K562 (cell line): ENCODE results near the gene SPATA16. TPM values are rescaled to one million over a fixed set of nuclear protein-coding genes. Genes with fewer than 3 reads are reported as not detected.

Experiments
- ATAC-seq: fragments of 200-7000 bp; cut with Tn5 transposase; 3 replicates; pipeline ENCODE4 v1.9.1; 2020; ENCODE audit warnings: moderate library complexity
- BruUV-seq: library from RNA; stranded (reverse); fragments of 400-500 nt; replicated peaks from 2 replicates; lab custom pipeline; 2021; lab: Mats Ljungman, UMichigan
- CTCF ChIA-PET: fragments of 300-600 bp; formaldehyde crosslinking; extraction: SDS; loops from one replicate; lab custom pipeline; 2021; ENCODE audit warnings: low intra/inter-chr PET ratio; lab: Yijun Ruan, JAX
- POLR2A ChIA-PET: fragments of 300-600, 350-650 bp; sonication (Branson Sonifier 250); formaldehyde crosslinking; extraction: SDS; loops from one replicate; lab custom pipeline; 2021; ENCODE audit warnings: antibody characterized with exemption, inconsistent platforms; lab: Yijun Ruan, JAX
- DNase-seq, 4 experiments: peaks; one replicate each; pipeline versions ENCODE4 v3.0.0 to v3.0.0-alpha.2; 2011 to 2018; ENCODE audit warnings: low spot score in 3 of 4, mixed read lengths in 3 of 4; ENCODE audit errors: extremely low read depth in 1 of 4
- FAIRE-seq: peaks from 2 replicates; lab custom pipeline; 2011; peaks lifted over from hg19 to GRCh38; lab: Jason Lieb, UNC
- H2AFZ ChIP-seq: 2 replicates; pipeline ENCODE4 v1.6.0; 2011; ENCODE audit warnings: low read depth, low read length, control low read depth, inconsistent platforms
- H3K27ac ChIP-seq: fragments of 200-600 bp; 3 replicates; pipeline ENCODE4 v1.8.0; 2011; ENCODE audit warnings: low read depth, mild to moderate bottlenecking, control low read depth, inconsistent platforms, low read length, moderate library complexity, mixed read lengths; ENCODE audit errors: extremely low read depth
- H3K27me3 ChIP-seq, 2 experiments: fragments of 300-600 bp in 1 of 2; 2 replicates in 1 of 2; 3 replicates in 1 of 2; pipeline versions ENCODE4 v1.6.0 to v1.8.0; 2011; ENCODE audit warnings: inconsistent platforms in 2 of 2, low read length in 2 of 2, mild to moderate bottlenecking in 1 of 2, mixed read lengths in 1 of 2, moderate library complexity in 1 of 2; ENCODE audit not compliant: control insufficient read depth in 2 of 2, insufficient read depth in 2 of 2
- H3K36me3 ChIP-seq: fragments of 300-600 bp; 3 replicates; pipeline ENCODE4 v1.8.0; 2011; ENCODE audit warnings: mild to moderate bottlenecking, low read length, inconsistent platforms; ENCODE audit not compliant: control insufficient read depth, insufficient read depth
- H3K4me1 ChIP-seq, 2 experiments: fragments of 200-600 bp in 1 of 2; replicated peaks in 1 of 2; 2 replicates in 1 of 2; 3 replicates in 1 of 2; pipeline versions ENCODE4 v1.5.1 to v1.8.0; 2011; ENCODE audit warnings: inconsistent platforms in 2 of 2, low read length in 2 of 2, mild to moderate bottlenecking in 1 of 2, mixed read lengths in 1 of 2, moderate library complexity in 1 of 2; ENCODE audit not compliant: control insufficient read depth in 2 of 2, insufficient read depth in 2 of 2
- H3K4me2 ChIP-seq: 2 replicates; pipeline ENCODE4 v1.6.1; 2011; ENCODE audit warnings: low read length, control low read depth, inconsistent platforms, mixed read lengths; ENCODE audit not compliant: insufficient read depth
- H3K4me3 ChIP-seq: fragments of 200-600 bp; sonication (generic), shearing (Covaris generic); 2 replicates; pipeline ENCODE4 v1.5.1; 2016; ENCODE audit warnings: control low read depth, inconsistent platforms
- H3K79me2 ChIP-seq: fragments of 200-600 bp; 3 replicates; pipeline ENCODE4 v1.8.0; 2011; ENCODE audit warnings: low read length, inconsistent platforms; ENCODE audit not compliant: control insufficient read depth, insufficient read depth
- H3K9ac ChIP-seq, 2 experiments: 2 replicates each; pipeline versions ENCODE4 v1.6.0 to v1.6.1; 2011; ENCODE audit warnings: low read depth in 2 of 2, low read length in 2 of 2, control low read depth in 1 of 2, inconsistent platforms in 1 of 2, mild to moderate bottlenecking in 1 of 2, mixed read lengths in 1 of 2; ENCODE audit not compliant: insufficient read depth in 1 of 2
- H3K9me1 ChIP-seq: one replicate; pipeline ENCODE4 v1.6.0; 2011; ENCODE audit warnings: inconsistent platforms, mild to moderate bottlenecking, low read length, moderate library complexity; ENCODE audit not compliant: control insufficient read depth, insufficient read depth
- H3K9me3 ChIP-seq: replicated peaks from 2 replicates; pipeline ENCODE4 v1.5.1; 2011; ENCODE audit warnings: low read depth, low read length, inconsistent platforms; ENCODE audit not compliant: control insufficient read depth, insufficient read depth
- H4K20me1 ChIP-seq: replicated peaks from 2 replicates; pipeline ENCODE4 v1.6.1; 2011; ENCODE audit warnings: low read length, inconsistent platforms, mixed read lengths; ENCODE audit not compliant: control insufficient read depth, insufficient read depth
- EHMT2 ChIP-seq: fragments of 450-650 bp; IDR thresholded peaks from 2 replicates; pipeline ENCODE4 v1.6.1; 2018; ENCODE audit warnings: antibody characterized with exemption
- FOXA3 ChIP-seq, 2 experiments: fragments of 450-650 bp in 1 of 2; sonication (generic) in 1 of 2; formaldehyde crosslinking; IDR thresholded peaks in 1 of 2; conservative IDR thresholded peaks in 1 of 2; 2 replicates each; pipeline versions ENCODE4 v1.4.0 to v1.8.0; 2020 to 2022; ENCODE audit warnings: mild to moderate bottlenecking in 2 of 2, missing genetic modification reagents in 1 of 2
- GTF2A2 ChIP-seq: IDR thresholded peaks from 2 replicates; pipeline ENCODE4 v1.6.1; 2016; ENCODE audit warnings: mild to moderate bottlenecking, missing genetic modification characterization, missing compliant biosample characterization
- MXI1 ChIP-seq: IDR thresholded peaks from 2 replicates; pipeline ENCODE4 v1.6.1; 2011; ENCODE audit warnings: low read depth, mild to moderate bottlenecking, improper control_type of control experiment, low read length
- NCOA4 ChIP-seq: fragments of 450-650 bp; IDR thresholded peaks from 2 replicates; pipeline ENCODE4 v1.6.1; 2018; ENCODE audit warnings: mild to moderate bottlenecking; ENCODE audit not compliant: partially characterized antibody
- SAFB ChIP-seq: fragments of 200-400 bp; formaldehyde crosslinking; IDR thresholded peaks from 2 replicates; pipeline ENCODE4 v1.6.1; 2017; ENCODE audit warnings: low read depth, low read length, borderline replicate concordance
- TBL1XR1 ChIP-seq, 2 experiments: IDR thresholded peaks; 2 replicates each; pipeline ENCODE4 v1.6.1; 2012; ENCODE audit warnings: improper control_type of control experiment in 2 of 2, low read length in 2 of 2, mild to moderate bottlenecking in 1 of 2
- TBP ChIP-seq: optimal IDR thresholded peaks from 2 replicates; pipeline ENCODE3; 2011; ENCODE audit warnings: low read depth, low read length, improper control_type of control experiment
- TSC22D4 ChIP-seq: fragments of 450-650 bp; IDR thresholded peaks from 2 replicates; pipeline ENCODE4 v1.6.1; 2016; ENCODE audit warnings: missing genetic modification characterization, missing biosample characterization, control low read depth
- ZKSCAN8 ChIP-seq: fragments of 200-800 bp; sonication (Bioruptor generic); IDR thresholded peaks from 2 replicates; pipeline ENCODE4 v1.6.1; 2016; ENCODE audit warnings: missing genetic modification characterization, missing compliant biosample characterization
- ZNF232 ChIP-seq: sonication (generic); formaldehyde crosslinking; IDR thresholded peaks from 2 replicates; pipeline ENCODE4 v1.8.0; 2022; ENCODE audit warnings: mild to moderate bottlenecking, missing genetic modification reagents
- in situ Hi-C: fragments of 300-500 bp; cut with MboI; formaldehyde crosslinking; loops from 4 replicates; pipeline ENCODE4 v1.15.0; 2018; ENCODE audit warnings: inconsistent platforms, mixed read lengths
- intact Hi-C: fragments of 100-400 bp; cut with micrococcal nuclease; formaldehyde crosslinking; loops from 2 replicates; pipeline ENCODE4 v1.14.2; 2022
- polyA plus RNA-seq, 8 experiments: library from polyadenylated mRNA; depleted of rRNA in 4 of 8; stranded (reverse) in 5 of 8; unstranded in 3 of 8; fragments of >200 nt; fragmentation: Nextera tagmentation in 2 of 8; fragmentation: Illumina TruSeq in 1 of 8; extraction: Ambion mirVana in 2 of 8; extraction: Trizol in 1 of 8; gene quantifications; 2 replicates each; pipeline versions ENCODE4 v1.2.1 to v1.2.3, GENCODE V29; 2011 to 2014; ENCODE audit warnings: inconsistent platforms in 1 of 8, missing spikeins in 1 of 8
- total RNA-seq, 7 experiments: library from RNA; depleted of rRNA in 6 of 7; stranded (reverse); fragments of >200 nt in 6 of 7; fragmentation: Illumina TruSeq in 2 of 7; extraction: Trizol in 2 of 7; gene quantifications; 2 replicates each; pipeline versions ENCODE4 v1.2.1 to v1.2.3, GENCODE V29; 2011 to 2021; ENCODE audit warnings: low replicate concordance in 1 of 7

The SPATA16 gene
- total and polyA plus RNA-seq, 9 of the 15 experiments (the other 6 are each of a cell fraction or from before 2014, with no cell fraction given), result not detected

DNA sequence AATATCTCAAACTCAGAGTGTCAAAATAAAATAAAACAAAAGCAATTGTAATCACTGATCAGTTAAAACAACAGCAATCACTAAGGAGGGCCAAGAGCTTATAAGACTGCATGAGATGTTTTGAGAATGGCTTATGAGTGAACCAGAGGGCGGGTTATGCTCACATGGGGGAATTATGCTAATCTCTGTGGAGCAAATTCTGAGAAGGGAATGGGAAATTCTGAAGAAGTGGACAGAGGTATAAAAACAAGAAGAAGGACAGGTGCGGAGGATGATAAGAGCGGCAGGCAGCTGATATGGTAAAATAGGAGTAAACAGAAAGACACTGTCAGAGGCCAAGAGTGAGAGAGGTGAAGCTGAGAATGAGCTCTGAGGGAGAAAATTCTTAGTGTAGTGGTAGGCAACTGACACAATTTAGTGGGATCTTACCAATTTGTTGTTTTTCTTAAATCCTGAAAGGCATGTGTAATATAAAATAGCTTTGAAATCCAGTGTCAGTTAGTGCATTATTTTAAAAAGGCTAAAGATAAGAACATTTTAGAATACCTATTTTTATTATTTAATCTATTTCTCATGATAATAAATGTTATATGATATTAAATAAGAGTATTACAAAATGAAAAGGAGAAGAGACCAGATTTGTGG is 133.8 kb downstream of the SPATA16 start (continued):
- no peak for TF ChIP-seq ZNF232
- TF ChIP-seq FOXA3 (CRISPR knock-in tag; conservative IDR thresholded peaks at IDR 0.05 in 1 of 2, IDR thresholded peaks at IDR 0.05 in 1 of 2), result peak in 1 of 2 experiments; percentile 79; a peak in 2 of 4 replicates
- TF ChIP-seq TBL1XR1 (IDR thresholded peaks at IDR 0.05; ENCODE audit: low read length in 2 of 2), result peak; percentile 62 to 96; a peak in 2 of 4 replicates
- peak; percentile 91 for TF ChIP-seq NCOA4

DNA sequence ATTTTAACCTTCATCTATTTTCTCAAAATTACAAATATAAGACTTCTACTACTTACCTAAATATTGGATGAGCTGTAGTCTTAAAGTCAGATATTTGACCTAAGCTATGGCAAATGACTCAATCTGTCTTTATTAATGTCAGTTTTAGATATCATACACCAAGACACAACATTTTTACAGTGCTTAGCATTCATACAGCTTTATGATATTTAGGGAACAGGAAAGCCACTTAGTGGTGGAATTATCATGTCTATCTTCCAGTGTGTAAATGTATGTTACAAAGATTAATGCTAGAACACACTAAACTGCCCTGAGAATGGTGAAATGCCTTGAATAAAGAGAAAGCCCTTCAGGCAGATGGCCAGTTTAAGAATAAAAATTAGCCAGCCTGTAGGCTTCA is 135.0 kb downstream of the SPATA16 start:
- Histone ChIP-seq H3K9me3 (peaks cover 13% of the 10 kb centered on the region; the same call in 1 of the 2 replicates), H3K36me3 (no peaks in the 10 kb centered on the region; the same call in 2 of the 3 replicates), H3K9ac (peak overlapping the region in 1 of 2 experiments; percentile 64; a peak in 1 of 4 replicates), H3K4me2 (no peak overlapping the region), H3K79me2 (no peaks in the 10 kb centered on the region; the same call in 2 of the 3 replicates), H3K4me1 (peaks cover 10 to 33% of the 10 kb centered on the region in 2 experiments), H4K20me1 (no peaks in the 10 kb centered on the region), H3K27me3 (no peaks in the 10 kb centered on the region), H2AFZ (peak overlapping the region; percentile 85), H3K27ac (peak overlapping the region; percentile 80), H3K9me1 (no peaks in the 10 kb centered on the region), H3K4me3 (no peak overlapping the region)
- POLR2A ChIA-PET, result no interaction called here
- in situ Hi-C loops (no loop called here), intact Hi-C loops (loop anchor here (5.0 kb wide), 1 partner anchor 41 kb away; no protein-coding TSS in a partner anchor)
- CTCF ChIA-PET, result interaction anchor here (0.7 kb wide), 1 partner anchor 170 kb away, joined by 3 read pairs; no protein-coding TSS in a partner anchor
- FAIRE-seq (no peak), DNase-seq (no peak), ATAC-seq (0 out of 3 replicates have a peak, but pooled peaks have one; percentile 4)
- TF ChIP-seq TBP, result no peak
- TF ChIP-seq SAFB, result no peak
- no peak for TF ChIP-seq MXI1
- TF ChIP-seq GTF2A2 (tag), result no peak
- no peak for TF ChIP-seq TSC22D4
- no peak for TF ChIP-seq ZKSCAN8
- TF ChIP-seq EHMT2, result no peak
- no TSS peak for BruUV-seq
